ENCODE data around the gene OR2A7.
"Not testable (repeated sequence)": the region's sequence is repeated elsewhere in the genome, so short reads cannot be mapped to it uniquely, and the experiment has no call there.

DNA sequence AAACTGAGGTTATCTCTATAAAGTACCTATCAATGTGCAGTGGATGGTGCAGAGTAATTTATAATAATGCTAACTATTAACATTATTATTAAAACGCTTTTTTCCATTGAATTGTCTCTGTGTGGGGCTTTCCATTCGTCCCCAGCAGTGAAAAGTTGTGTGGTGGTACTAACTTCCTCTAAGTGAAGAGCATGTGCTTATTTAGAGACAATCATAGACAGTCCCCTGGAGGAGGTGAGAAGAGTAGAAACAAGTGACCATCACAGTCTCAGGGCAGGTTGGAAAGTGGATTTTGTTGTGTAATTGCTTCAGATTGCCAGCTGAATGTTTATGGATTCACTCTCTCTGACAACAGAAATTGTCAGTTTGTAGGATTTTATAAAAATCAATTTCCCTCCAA is 33.6 kb downstream of the OR2A7 start:
- TF ChIP-seq, protein P1, sequence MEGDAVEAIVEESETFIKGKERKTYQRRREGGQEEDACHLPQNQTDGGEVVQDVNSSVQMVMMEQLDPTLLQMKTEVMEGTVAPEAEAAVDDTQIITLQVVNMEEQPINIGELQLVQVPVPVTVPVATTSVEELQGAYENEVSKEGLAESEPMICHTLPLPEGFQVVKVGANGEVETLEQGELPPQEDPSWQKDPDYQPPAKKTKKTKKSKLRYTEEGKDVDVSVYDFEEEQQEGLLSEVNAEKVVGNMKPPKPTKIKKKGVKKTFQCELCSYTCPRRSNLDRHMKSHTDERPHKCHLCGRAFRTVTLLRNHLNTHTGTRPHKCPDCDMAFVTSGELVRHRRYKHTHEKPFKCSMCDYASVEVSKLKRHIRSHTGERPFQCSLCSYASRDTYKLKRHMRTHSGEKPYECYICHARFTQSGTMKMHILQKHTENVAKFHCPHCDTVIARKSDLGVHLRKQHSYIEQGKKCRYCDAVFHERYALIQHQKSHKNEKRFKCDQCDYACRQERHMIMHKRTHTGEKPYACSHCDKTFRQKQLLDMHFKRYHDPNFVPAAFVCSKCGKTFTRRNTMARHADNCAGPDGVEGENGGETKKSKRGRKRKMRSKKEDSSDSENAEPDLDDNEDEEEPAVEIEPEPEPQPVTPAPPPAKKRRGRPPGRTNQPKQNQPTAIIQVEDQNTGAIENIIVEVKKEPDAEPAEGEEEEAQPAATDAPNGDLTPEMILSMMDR (IDR thresholded peaks at IDR 0.05): not testable (repeated sequence)
- not testable (repeated sequence) for TF ChIP-seq EP300 (IDR thresholded peaks at IDR 0.05); POLR2A (IDR thresholded peaks at IDR 0.05; ENCODE audit: low read depth); POLR2AphosphoS5 (IDR thresholded peaks at IDR 0.05)

Data from esophagus muscularis mucosa (tissue), 4 donors.